OCI-LY1 (cell line): ENCODE measurements around the gene SLC39A9.

Source experiments
- H2AFZ ChIP-seq: fragments of 200-600 bp; sonication (generic), shearing (Covaris generic); 2 replicates; pipeline ENCODE4 v1.6.0; 2014; ENCODE audit warnings: antibody characterized with exemption, mild to moderate bottlenecking, low read length
- H3F3A ChIP-seq: fragments of 200-600 bp; sonication (generic), shearing (Covaris generic); 2 replicates; pipeline ENCODE4 v1.6.0; 2014; ENCODE audit warnings: mild to moderate bottlenecking, antibody characterized with exemption, low read length, moderate library complexity; ENCODE audit not compliant: insufficient read depth
- H3K27ac ChIP-seq: fragments of 200-600 bp; sonication (generic); 2 replicates; pipeline ENCODE4 v1.5.1; 2014; ENCODE audit warnings: low read length, mixed run types, mild to moderate bottlenecking, low read depth; ENCODE audit not compliant: poor library complexity, severe bottlenecking
- H3K27me3 ChIP-seq: fragments of 200-600 bp; sonication (generic); 2 replicates; pipeline ENCODE4 v1.6.0; 2014; ENCODE audit warnings: antibody characterized with exemption, mild to moderate bottlenecking, low read length, moderate library complexity; ENCODE audit not compliant: insufficient read depth
- H3K36me3 ChIP-seq: fragments of 200-600 bp; sonication (generic); 2 replicates; pipeline ENCODE4 v1.6.1; 2014; ENCODE audit warnings: mild to moderate bottlenecking, antibody characterized with exemption, low read length, moderate library complexity, mixed read lengths; ENCODE audit not compliant: insufficient read depth
- H3K4me1 ChIP-seq: fragments of 200-600 bp; sonication (generic); 2 replicates; pipeline ENCODE4 v1.5.1; 2014; ENCODE audit warnings: mild to moderate bottlenecking, low read length, moderate library complexity; ENCODE audit not compliant: insufficient read depth, severe bottlenecking
- H3K4me2 ChIP-seq: fragments of 200-600 bp; sonication (generic), shearing (Covaris generic); 2 replicates; pipeline ENCODE4 v1.6.1; 2014; ENCODE audit warnings: low read length
- H3K4me3 ChIP-seq: fragments of 200-600 bp; sonication (generic); 2 replicates; pipeline ENCODE4 v1.5.1; 2014; ENCODE audit warnings: low read length, low read depth, mild to moderate bottlenecking, mixed read lengths; ENCODE audit not compliant: poor library complexity, severe bottlenecking
- H3K79me2 ChIP-seq: fragments of 200-600 bp; shearing (Covaris generic); 2 replicates; pipeline ENCODE4 v1.6.1; 2016; ENCODE audit warnings: mixed run types, low read length, mixed read lengths; ENCODE audit not compliant: insufficient read depth
- H3K9ac ChIP-seq: fragments of 200-600 bp; sonication (generic), shearing (Covaris generic); 2 replicates; pipeline ENCODE4 v1.6.1; 2014; ENCODE audit warnings: mild to moderate bottlenecking, low read length, mixed read lengths
- H3K9me2 ChIP-seq: fragments of 200-600 bp; sonication (generic), shearing (Covaris generic); 2 replicates; pipeline ENCODE4 v1.6.1; 2014; ENCODE audit warnings: low read depth, mild to moderate bottlenecking, low read length, mixed read lengths
- H3K9me3 ChIP-seq: fragments of 200-600 bp; shearing (Covaris generic); 2 replicates; pipeline ENCODE4 v1.6.1; 2014; ENCODE audit warnings: low read length, mixed read lengths
- H4K20me1 ChIP-seq: fragments of 200-600 bp; sonication (generic), shearing (Covaris generic); 2 replicates; pipeline ENCODE4 v1.6.0; 2016; ENCODE audit warnings: mild to moderate bottlenecking, low read length; ENCODE audit not compliant: insufficient read depth
- CTCF ChIP-seq: fragments of 200-600 bp; sonication (generic), shearing (Covaris generic); IDR thresholded peaks from 2 replicates; pipeline ENCODE4 v1.5.1; 2017; ENCODE audit warnings: mild to moderate bottlenecking, antibody characterized with exemption, low read length, moderate library complexity, mixed read lengths
- EZH2 ChIP-seq: fragments of 200-600 bp; sonication (generic), shearing (Covaris generic); IDR thresholded peaks from 2 replicates; pipeline ENCODE4 v1.8.0; 2017; ENCODE audit warnings: borderline replicate concordance, mixed run types, mild to moderate bottlenecking, antibody characterized with exemption, low read length, moderate library complexity, mixed read lengths

The SLC39A9 gene

GRCh38 chr14:69489495-69489894, 91.0 kb downstream of the SLC39A9 start:
- H3K79me2 ChIP-seq: no peaks in the 10 kb centered on the region
- H2AFZ ChIP-seq: no peak overlapping the region
- no peaks in the 10 kb centered on the region for H3K36me3 ChIP-seq
- no peak overlapping the region for H3K27ac ChIP-seq
- H3K9ac ChIP-seq: no peak overlapping the region
- H3K4me2 ChIP-seq: no peak overlapping the region
- H3F3A ChIP-seq: no peaks in the 10 kb centered on the region
- no peaks in the 10 kb centered on the region for H3K27me3 ChIP-seq
- H3K9me2 ChIP-seq: no peaks in the 10 kb centered on the region
- TF ChIP-seq EZH2 (no peak), CTCF (no peak)
- no peak overlapping the region for H3K4me3 ChIP-seq
- no peaks in the 10 kb centered on the region for H4K20me1 ChIP-seq
- H3K4me1 ChIP-seq: no peaks in the 10 kb centered on the region
- H3K9me3 ChIP-seq: no peaks in the 10 kb centered on the region

- Histone ChIP-seq H3K27ac (no peak overlapping the region), H3K79me2 (no peaks in the 10 kb centered on the region), H3K4me1 (no peaks in the 10 kb centered on the region), H3K9me3 (no peaks in the 10 kb centered on the region), H4K20me1 (no peaks in the 10 kb centered on the region), H3K9ac (no peak overlapping the region), H3K27me3 (no peaks in the 10 kb centered on the region), H3K4me3 (no peak overlapping the region), H3F3A (no peaks in the 10 kb centered on the region), H3K9me2 (no peaks in the 10 kb centered on the region), H3K36me3 (no peaks in the 10 kb centered on the region), H3K4me2 (no peak overlapping the region), H2AFZ (no peak overlapping the region)
- no peak for TF ChIP-seq CTCF
- TF ChIP-seq EZH2: no peak
Measured at GRCh38 chr14:69490219-69490918, 91.9 kb downstream of the SLC39A9 start.

GRCh38 chr14:69491193-69491592, 92.7 kb downstream of the SLC39A9 start:
- Histone ChIP-seq H3F3A (no peaks in the 10 kb centered on the region), H3K4me2 (no peak overlapping the region), H3K36me3 (no peaks in the 10 kb centered on the region), H3K9me2 (no peaks in the 10 kb centered on the region), H2AFZ (no peak overlapping the region), H3K4me3 (no peak overlapping the region), H3K79me2 (no peaks in the 10 kb centered on the region), H3K27me3 (no peaks in the 10 kb centered on the region), H3K9me3 (no peaks in the 10 kb centered on the region), H4K20me1 (no peaks in the 10 kb centered on the region), H3K27ac (no peak overlapping the region), H3K4me1 (no peaks in the 10 kb centered on the region), H3K9ac (no peak overlapping the region)
- no peak for TF ChIP-seq CTCF
- TF ChIP-seq EZH2: no peak
